Measurements from ENCODE around the gene MAFG. TPM values are rescaled to one million over a fixed set of nuclear protein-coding genes. Genes with fewer than 3 reads are reported as not detected.

The MAFG gene
- total RNA-seq, 1 donor from 2014 or later: 23.6 TPM

DNA sequence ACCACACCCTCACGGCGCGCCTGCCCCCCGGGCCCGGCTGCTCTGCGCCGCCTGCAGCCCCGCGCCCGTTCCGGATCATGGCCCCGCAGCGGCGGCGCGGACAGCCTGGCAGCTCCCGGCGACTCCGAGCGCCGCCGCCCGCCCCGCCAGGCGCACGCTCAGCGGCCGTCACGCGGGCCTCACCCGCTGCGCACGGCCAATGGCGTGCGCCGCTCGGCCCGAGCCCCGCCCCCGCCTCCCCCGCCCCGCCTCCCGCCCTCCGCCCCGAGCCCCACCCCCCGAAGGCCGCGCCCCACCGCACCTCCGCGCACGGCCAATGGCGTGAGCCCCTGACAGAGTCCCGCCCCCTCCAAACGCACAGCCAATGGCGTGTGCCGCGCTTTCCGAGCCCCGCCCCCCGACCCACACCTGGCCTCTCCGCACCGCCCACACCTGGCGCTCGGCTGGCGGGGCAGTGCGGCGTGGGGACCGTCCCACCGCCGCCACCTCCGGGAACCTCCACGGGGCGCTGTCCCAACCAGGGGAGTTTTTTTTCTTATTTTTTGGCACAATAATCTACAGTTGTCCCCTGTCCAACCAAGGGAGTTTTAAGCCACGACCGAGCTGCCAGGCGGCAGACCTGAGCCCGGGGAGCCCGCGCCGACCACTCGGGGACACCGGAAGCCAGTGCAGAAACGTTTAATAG is 16.1 kb downstream of the MAFG start, which contains the start of gene PCYT2:
TSS of gene PCYT2 (minus strand) at position 123 of the 685 bp plus-strand sequence. CDS start at position 79, 44 bp downstream.
- no peak within 1 kb of the TSS for H3K27ac Mint-ChIP-seq (ENCODE audit: unreplicated experiment)
- DNase-seq (ENCODE audit: low spot score): peak; percentile 87
- peaks cover 16% of the 10 kb centered on the region for H3K36me3 Mint-ChIP-seq (ENCODE audit: low read depth, unreplicated experiment)

DNA sequence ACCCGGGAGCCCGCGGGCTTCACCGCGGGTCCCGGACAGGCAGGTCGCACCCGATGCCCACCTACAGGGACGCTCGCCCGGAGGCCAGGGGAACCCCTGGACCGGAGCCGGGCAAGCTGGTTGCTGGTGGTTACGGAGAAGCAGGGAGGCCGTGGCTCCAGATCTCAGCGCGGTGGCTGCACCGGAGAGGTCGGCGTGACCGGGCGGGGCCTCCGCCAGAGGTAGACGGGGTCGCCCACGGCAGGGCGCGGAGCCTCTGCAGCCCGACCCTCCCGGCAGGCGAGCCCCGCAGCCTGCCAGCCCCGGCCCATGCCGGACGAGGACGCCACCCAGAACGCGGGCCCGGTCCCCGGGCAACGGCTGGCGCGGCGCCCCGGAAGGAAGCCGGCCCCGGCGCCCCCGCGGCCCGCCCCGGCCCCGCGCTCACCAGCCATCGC is 16.7 kb downstream of the MAFG start:
- no peaks in the 10 kb centered on the region for H3K9me3 Mint-ChIP-seq (ENCODE audit: unreplicated experiment)

More for the DNA sequence above, 16.1 kb downstream of the MAFG start, which contains the start of gene PCYT2:
- TF ChIP-seq, protein P1, sequence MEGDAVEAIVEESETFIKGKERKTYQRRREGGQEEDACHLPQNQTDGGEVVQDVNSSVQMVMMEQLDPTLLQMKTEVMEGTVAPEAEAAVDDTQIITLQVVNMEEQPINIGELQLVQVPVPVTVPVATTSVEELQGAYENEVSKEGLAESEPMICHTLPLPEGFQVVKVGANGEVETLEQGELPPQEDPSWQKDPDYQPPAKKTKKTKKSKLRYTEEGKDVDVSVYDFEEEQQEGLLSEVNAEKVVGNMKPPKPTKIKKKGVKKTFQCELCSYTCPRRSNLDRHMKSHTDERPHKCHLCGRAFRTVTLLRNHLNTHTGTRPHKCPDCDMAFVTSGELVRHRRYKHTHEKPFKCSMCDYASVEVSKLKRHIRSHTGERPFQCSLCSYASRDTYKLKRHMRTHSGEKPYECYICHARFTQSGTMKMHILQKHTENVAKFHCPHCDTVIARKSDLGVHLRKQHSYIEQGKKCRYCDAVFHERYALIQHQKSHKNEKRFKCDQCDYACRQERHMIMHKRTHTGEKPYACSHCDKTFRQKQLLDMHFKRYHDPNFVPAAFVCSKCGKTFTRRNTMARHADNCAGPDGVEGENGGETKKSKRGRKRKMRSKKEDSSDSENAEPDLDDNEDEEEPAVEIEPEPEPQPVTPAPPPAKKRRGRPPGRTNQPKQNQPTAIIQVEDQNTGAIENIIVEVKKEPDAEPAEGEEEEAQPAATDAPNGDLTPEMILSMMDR (IDR thresholded peaks at IDR 0.05; ENCODE audit: unreplicated experiment): no peak
- Mint-ChIP-seq H3K27me3 (ENCODE audit: unreplicated experiment) (peaks cover 19% of the 10 kb centered on the region), H3K4me3 (ENCODE audit: unreplicated experiment) (peak within 1 kb of the TSS; percentile 92), H3K4me1 (ENCODE audit: unreplicated experiment) (no peaks in the 10 kb centered on the region), H3K9me3 (ENCODE audit: unreplicated experiment) (no peaks in the 10 kb centered on the region)

DNA sequence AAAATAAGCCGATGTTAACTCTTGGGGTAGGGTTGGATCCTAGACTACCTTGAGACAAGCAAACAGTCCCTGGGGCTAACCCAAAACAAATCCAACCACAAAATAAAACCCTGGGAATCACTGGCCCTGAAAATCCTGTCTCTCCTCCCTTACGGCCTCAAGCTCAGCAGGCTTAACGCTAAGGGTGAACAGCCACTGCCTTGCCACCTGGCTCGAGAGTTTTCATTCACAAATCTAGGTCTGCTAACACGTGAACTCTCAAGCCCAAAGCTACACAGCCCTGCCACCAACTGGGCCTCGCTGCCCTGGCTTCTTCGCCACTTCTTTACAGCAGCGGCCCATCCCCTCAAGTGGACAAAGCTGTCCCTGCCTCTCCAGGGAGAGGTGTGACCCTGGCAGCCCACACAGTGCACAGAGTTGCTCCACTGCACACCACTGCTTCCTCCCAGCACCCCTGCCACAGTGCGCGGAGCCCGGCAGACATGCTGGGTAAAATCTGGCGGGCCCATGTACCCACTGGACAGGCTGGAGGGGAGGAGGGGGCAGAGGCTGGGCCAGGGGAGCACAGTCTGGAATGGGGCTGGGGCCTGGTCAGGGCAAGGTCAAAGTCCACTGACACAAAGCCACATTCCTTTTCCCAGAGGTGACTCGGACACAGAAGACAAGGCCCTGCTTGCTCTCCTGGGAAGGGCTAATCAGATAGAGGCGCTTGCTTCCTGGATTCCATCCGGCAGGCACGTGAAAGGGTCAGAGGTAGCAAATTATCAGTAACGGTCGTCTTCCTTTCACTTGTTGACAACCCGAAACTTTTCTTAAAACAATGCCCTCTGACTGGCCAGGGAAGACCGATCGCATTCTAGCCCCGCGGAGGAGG is 17.3 kb downstream of the MAFG start:
- H3K4me3 Mint-ChIP-seq (ENCODE audit: unreplicated experiment): peak overlapping the region; percentile 92
- H3K9me3 Mint-ChIP-seq (ENCODE audit: unreplicated experiment): no peaks in the 10 kb centered on the region
- no peaks in the 10 kb centered on the region for H3K4me1 Mint-ChIP-seq (ENCODE audit: unreplicated experiment)
- H3K27me3 Mint-ChIP-seq (ENCODE audit: unreplicated experiment): peaks cover 15% of the 10 kb centered on the region
- TF ChIP-seq, protein P1 (IDR thresholded peaks at IDR 0.05; ENCODE audit: unreplicated experiment): no peak
- peaks cover 8% of the 10 kb centered on the region for H3K36me3 Mint-ChIP-seq (ENCODE audit: low read depth, unreplicated experiment)
- no peak for DNase-seq (ENCODE audit: low spot score)
- no peak overlapping the region for H3K27ac Mint-ChIP-seq (ENCODE audit: unreplicated experiment)

More for the DNA sequence above, 16.7 kb downstream of the MAFG start:
- Mint-ChIP-seq H3K4me3 (ENCODE audit: unreplicated experiment) (peak overlapping the region; percentile 92), H3K4me1 (ENCODE audit: unreplicated experiment) (no peaks in the 10 kb centered on the region), H3K27ac (ENCODE audit: unreplicated experiment) (no peak overlapping the region), H3K36me3 (ENCODE audit: low read depth, unreplicated experiment) (peaks cover 11% of the 10 kb centered on the region), H3K27me3 (ENCODE audit: unreplicated experiment) (peaks cover 17% of the 10 kb centered on the region)
- no peak for DNase-seq (ENCODE audit: low spot score)
- TF ChIP-seq, protein P1 (IDR thresholded peaks at IDR 0.05; ENCODE audit: unreplicated experiment): no peak

DNA sequence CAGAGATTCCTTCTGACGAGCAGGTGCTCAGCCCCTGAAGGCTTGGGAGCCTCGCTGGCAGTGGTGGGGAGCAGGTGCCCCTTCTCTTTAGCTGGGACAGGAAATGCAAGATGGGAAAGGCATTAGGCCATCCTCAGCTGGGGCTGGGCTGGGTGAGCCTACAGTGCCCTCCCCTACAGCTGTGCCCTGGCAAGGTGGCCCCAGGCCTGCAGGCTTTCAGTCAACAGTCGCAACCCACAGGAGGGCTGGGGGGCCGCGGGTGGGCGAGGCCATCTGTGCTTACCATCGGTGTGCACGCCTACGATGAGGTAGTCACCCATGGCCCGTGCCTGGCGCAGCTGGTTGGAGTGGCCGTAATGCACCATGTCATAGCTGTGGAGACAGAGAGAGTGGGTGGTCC is 18.3 kb downstream of the MAFG start:
- no peak overlapping the region for H3K27ac Mint-ChIP-seq (ENCODE audit: unreplicated experiment)
- peaks cover 15% of the 10 kb centered on the region for H3K27me3 Mint-ChIP-seq (ENCODE audit: unreplicated experiment)
- H3K4me1 Mint-ChIP-seq (ENCODE audit: unreplicated experiment): no peaks in the 10 kb centered on the region
- peak overlapping the region; percentile 21 for H3K4me3 Mint-ChIP-seq (ENCODE audit: unreplicated experiment)
- no peak for DNase-seq (ENCODE audit: low spot score)
- no peaks in the 10 kb centered on the region for H3K9me3 Mint-ChIP-seq (ENCODE audit: unreplicated experiment)
- peaks cover 8% of the 10 kb centered on the region for H3K36me3 Mint-ChIP-seq (ENCODE audit: low read depth, unreplicated experiment)
- TF ChIP-seq, protein P1 (IDR thresholded peaks at IDR 0.05; ENCODE audit: unreplicated experiment): no peak
